OCI-LY1 (cell line): ENCODE data around the gene C1QTNF1.

Source experiments
- H2AFZ ChIP-seq: fragments of 200-600 bp; sonication (generic), shearing (Covaris generic); 2 replicates; pipeline ENCODE4 v1.6.0; 2014; ENCODE audit warnings: antibody characterized with exemption, mild to moderate bottlenecking, low read length
- H3F3A ChIP-seq: fragments of 200-600 bp; sonication (generic), shearing (Covaris generic); 2 replicates; pipeline ENCODE4 v1.6.0; 2014; ENCODE audit warnings: mild to moderate bottlenecking, antibody characterized with exemption, low read length, moderate library complexity; ENCODE audit not compliant: insufficient read depth
- H3K27ac ChIP-seq: fragments of 200-600 bp; sonication (generic); 2 replicates; pipeline ENCODE4 v1.5.1; 2014; ENCODE audit warnings: low read length, mixed run types, mild to moderate bottlenecking, low read depth; ENCODE audit not compliant: poor library complexity, severe bottlenecking
- H3K27me3 ChIP-seq: fragments of 200-600 bp; sonication (generic); 2 replicates; pipeline ENCODE4 v1.6.0; 2014; ENCODE audit warnings: antibody characterized with exemption, mild to moderate bottlenecking, low read length, moderate library complexity; ENCODE audit not compliant: insufficient read depth
- H3K36me3 ChIP-seq: fragments of 200-600 bp; sonication (generic); 2 replicates; pipeline ENCODE4 v1.6.1; 2014; ENCODE audit warnings: mild to moderate bottlenecking, antibody characterized with exemption, low read length, moderate library complexity, mixed read lengths; ENCODE audit not compliant: insufficient read depth
- H3K4me1 ChIP-seq: fragments of 200-600 bp; sonication (generic); 2 replicates; pipeline ENCODE4 v1.5.1; 2014; ENCODE audit warnings: mild to moderate bottlenecking, low read length, moderate library complexity; ENCODE audit not compliant: insufficient read depth, severe bottlenecking
- H3K4me2 ChIP-seq: fragments of 200-600 bp; sonication (generic), shearing (Covaris generic); 2 replicates; pipeline ENCODE4 v1.6.1; 2014; ENCODE audit warnings: low read length
- H3K4me3 ChIP-seq: fragments of 200-600 bp; sonication (generic); 2 replicates; pipeline ENCODE4 v1.5.1; 2014; ENCODE audit warnings: low read length, low read depth, mild to moderate bottlenecking, mixed read lengths; ENCODE audit not compliant: poor library complexity, severe bottlenecking
- H3K79me2 ChIP-seq: fragments of 200-600 bp; shearing (Covaris generic); 2 replicates; pipeline ENCODE4 v1.6.1; 2016; ENCODE audit warnings: mixed run types, low read length, mixed read lengths; ENCODE audit not compliant: insufficient read depth
- H3K9ac ChIP-seq: fragments of 200-600 bp; sonication (generic), shearing (Covaris generic); 2 replicates; pipeline ENCODE4 v1.6.1; 2014; ENCODE audit warnings: mild to moderate bottlenecking, low read length, mixed read lengths
- H3K9me2 ChIP-seq: fragments of 200-600 bp; sonication (generic), shearing (Covaris generic); 2 replicates; pipeline ENCODE4 v1.6.1; 2014; ENCODE audit warnings: low read depth, mild to moderate bottlenecking, low read length, mixed read lengths
- H3K9me3 ChIP-seq: fragments of 200-600 bp; shearing (Covaris generic); 2 replicates; pipeline ENCODE4 v1.6.1; 2014; ENCODE audit warnings: low read length, mixed read lengths
- H4K20me1 ChIP-seq: fragments of 200-600 bp; sonication (generic), shearing (Covaris generic); 2 replicates; pipeline ENCODE4 v1.6.0; 2016; ENCODE audit warnings: mild to moderate bottlenecking, low read length; ENCODE audit not compliant: insufficient read depth
- CTCF ChIP-seq: fragments of 200-600 bp; sonication (generic), shearing (Covaris generic); IDR thresholded peaks from 2 replicates; pipeline ENCODE4 v1.5.1; 2017; ENCODE audit warnings: mild to moderate bottlenecking, antibody characterized with exemption, low read length, moderate library complexity, mixed read lengths
- EZH2 ChIP-seq: fragments of 200-600 bp; sonication (generic), shearing (Covaris generic); IDR thresholded peaks from 2 replicates; pipeline ENCODE4 v1.8.0; 2017; ENCODE audit warnings: borderline replicate concordance, mixed run types, mild to moderate bottlenecking, antibody characterized with exemption, low read length, moderate library complexity, mixed read lengths

C1QTNF1 gene

GRCh38 chr17:79082311-79083190 lies 58.6 kb downstream of the C1QTNF1 start:
- H3K36me3 ChIP-seq, result no peaks in the 10 kb centered on the region
- H3K4me1 ChIP-seq, result no peaks in the 10 kb centered on the region
- no peaks in the 10 kb centered on the region for H3F3A ChIP-seq
- no peak overlapping the region for H3K4me3 ChIP-seq
- H3K27me3 ChIP-seq, result no peaks in the 10 kb centered on the region
- no peaks in the 10 kb centered on the region for H3K79me2 ChIP-seq
- H3K9me2 ChIP-seq, result no peaks in the 10 kb centered on the region
- H3K9me3 ChIP-seq, result no peaks in the 10 kb centered on the region
- H3K4me2 ChIP-seq, result no peak overlapping the region
- no peaks in the 10 kb centered on the region for H4K20me1 ChIP-seq
- peak; percentile 80 for TF ChIP-seq CTCF
- no peak for TF ChIP-seq EZH2
- H3K27ac ChIP-seq, result no peak overlapping the region
- H2AFZ ChIP-seq, result no peak overlapping the region
- no peak overlapping the region for H3K9ac ChIP-seq

GRCh38 chr17:79083191-79083971 lies 59.4 kb downstream of the C1QTNF1 start:
- Histone ChIP-seq H2AFZ (no peak overlapping the region), H3K36me3 (no peaks in the 10 kb centered on the region), H3K4me1 (no peaks in the 10 kb centered on the region), H3K9me3 (no peaks in the 10 kb centered on the region), H3F3A (no peaks in the 10 kb centered on the region), H4K20me1 (no peaks in the 10 kb centered on the region), H3K4me2 (no peak overlapping the region), H3K4me3 (no peak overlapping the region), H3K9ac (no peak overlapping the region), H3K27me3 (no peaks in the 10 kb centered on the region), H3K79me2 (no peaks in the 10 kb centered on the region), H3K27ac (no peak overlapping the region), H3K9me2 (no peaks in the 10 kb centered on the region)
- TF ChIP-seq CTCF (no peak), EZH2 (no peak)

GRCh38 chr17:79084291-79085153 lies 60.6 kb downstream of the C1QTNF1 start:
- H3K9ac ChIP-seq, result no peak overlapping the region
- H2AFZ ChIP-seq, result no peak overlapping the region
- no peak overlapping the region for H3K4me2 ChIP-seq
- H3K9me2 ChIP-seq, result no peaks in the 10 kb centered on the region
- H3K79me2 ChIP-seq, result no peaks in the 10 kb centered on the region
- no peaks in the 10 kb centered on the region for H3K36me3 ChIP-seq
- H3K4me3 ChIP-seq, result no peak overlapping the region
- no peaks in the 10 kb centered on the region for H3K4me1 ChIP-seq
- no peaks in the 10 kb centered on the region for H3F3A ChIP-seq
- H3K9me3 ChIP-seq, result no peaks in the 10 kb centered on the region
- no peaks in the 10 kb centered on the region for H3K27me3 ChIP-seq
- H3K27ac ChIP-seq, result no peak overlapping the region
- TF ChIP-seq CTCF, result no peak
- TF ChIP-seq EZH2, result no peak
- H4K20me1 ChIP-seq, result no peaks in the 10 kb centered on the region
